OCI-LY7 (cell line): ENCODE data around the gene TECTB. TPM values are rescaled to one million over a fixed set of nuclear protein-coding genes. Genes with fewer than 3 reads are reported as not detected.

Experiments
- BruUV-seq: library from RNA; stranded (reverse); fragments of 400-500 nt; replicated peaks from 2 replicates; lab custom pipeline; 2021; lab: Mats Ljungman, UMichigan
- CTCF ChIA-PET: fragments of 300-600 bp; sonication (Branson Sonifier 250); formaldehyde crosslinking; loops from one replicate; lab custom pipeline; 2022; ENCODE audit warnings: antibody characterized with exemption; ENCODE audit not compliant: unreplicated experiment; lab: Charles Lee
- POLR2A ChIA-PET: fragments of 300-600 bp; sonication (Branson Sonifier 250); formaldehyde crosslinking; loops from one replicate; lab custom pipeline; 2022; ENCODE audit warnings: antibody characterized with exemption; lab: Charles Lee
- DNase-seq: peaks from one replicate; pipeline ENCODE4 v3.0.0-alpha.2; 2015; ENCODE audit warnings: low spot score
- H2AFZ ChIP-seq: fragments of 200-600 bp; sonication (generic), shearing (Covaris generic); 2 replicates; pipeline ENCODE4 v1.6.1; 2014; ENCODE audit warnings: mild to moderate bottlenecking, antibody characterized with exemption, low read length, moderate library complexity
- H3K27ac ChIP-seq: fragments of 200-600 bp; sonication (generic); 2 replicates; pipeline ENCODE4 v1.5.1; 2014; ENCODE audit warnings: mixed run types, low read depth, mild to moderate bottlenecking, moderate library complexity, low read length, inconsistent platforms; ENCODE audit not compliant: poor library complexity, severe bottlenecking
- H3K36me3 ChIP-seq: fragments of 200-600 bp; sonication (generic); 2 replicates; pipeline ENCODE4 v1.6.1; 2014; ENCODE audit warnings: mild to moderate bottlenecking, antibody characterized with exemption, low read length, moderate library complexity, mixed read lengths; ENCODE audit not compliant: insufficient read depth
- H3K4me1 ChIP-seq: fragments of 200-600 bp; sonication (generic); 2 replicates; pipeline ENCODE4 v1.5.1; 2014; ENCODE audit warnings: mild to moderate bottlenecking, low read length; ENCODE audit not compliant: insufficient read depth, poor library complexity, severe bottlenecking
- H3K4me2 ChIP-seq: fragments of 200-600 bp; sonication (generic); 2 replicates; pipeline ENCODE4 v1.6.1; 2014; ENCODE audit warnings: mild to moderate bottlenecking, low read length
- H3K4me3 ChIP-seq: fragments of 200-600 bp; sonication (generic); 2 replicates; pipeline ENCODE4 v1.5.1; 2014; ENCODE audit warnings: mild to moderate bottlenecking, low read depth, low read length; ENCODE audit not compliant: poor library complexity, severe bottlenecking
- H3K79me2 ChIP-seq: fragments of 200-600 bp; sonication (generic); 2 replicates; pipeline ENCODE4 v1.6.1; 2016; ENCODE audit warnings: low read depth, mild to moderate bottlenecking, low read length, moderate library complexity, mixed read lengths; ENCODE audit not compliant: insufficient read depth
- H3K9me2 ChIP-seq: fragments of 200-600 bp; sonication (generic); 2 replicates; pipeline ENCODE4 v1.6.1; 2016; ENCODE audit warnings: mild to moderate bottlenecking, low read length, mixed read lengths; ENCODE audit not compliant: insufficient read depth
- H3K9me3 ChIP-seq: fragments of 200-600 bp; sonication (generic); 2 replicates; pipeline ENCODE4 v1.6.1; 2014; ENCODE audit warnings: mild to moderate bottlenecking, mixed run types, low read length, mixed read lengths
- H4K20me1 ChIP-seq: fragments of 200-600 bp; sonication (generic); 2 replicates; pipeline ENCODE4 v1.6.1; 2014; ENCODE audit warnings: mild to moderate bottlenecking, antibody characterized with exemption, low read length, moderate library complexity, mixed read lengths; ENCODE audit not compliant: insufficient read depth
- CTCF ChIP-seq: fragments of 200-600 bp; sonication (generic); conservative IDR thresholded peaks from 2 replicates; pipeline ENCODE4 v1.5.1; 2014; ENCODE audit warnings: mild to moderate bottlenecking, antibody characterized with exemption, low read length, moderate library complexity, mixed read lengths
- EZH2phosphoT487 ChIP-seq: fragments of 200-600 bp; sonication (generic); IDR thresholded peaks from 2 replicates; pipeline ENCODE4 v1.6.1; 2018; ENCODE audit warnings: low read depth, borderline replicate concordance, mild to moderate bottlenecking, mixed run types, antibody characterized with exemption, low read length, moderate library complexity, mixed read lengths
- intact Hi-C: fragments of 100-400 bp; cut with micrococcal nuclease; formaldehyde crosslinking; loops from one replicate; pipeline ENCODE4 v1.10.0; 2022; ENCODE audit not compliant: unreplicated experiment
- total RNA-seq, 2 experiments: library from RNA; depleted of rRNA in 1 of 2; stranded (reverse); fragments of >200 nt in 1 of 2; shearing (Covaris generic) in 1 of 2; gene quantifications; 2 replicates each; pipeline ENCODE4 v1.2.3, GENCODE V29; 2014 to 2022

Gene TECTB
- total RNA-seq, 2 experiments from 2014 or later = not detected

GRCh38 chr10:112241651-112242341 is 41.4 kb upstream of the TECTB start:
- TF ChIP-seq EZH2phosphoT487 = no peak
- TF ChIP-seq CTCF = no peak
- H3K9me3 ChIP-seq = 0 out of 2 replicates have a peak, but pooled peaks cover 4% of the 10 kb centered on the region
- H2AFZ ChIP-seq = no peak overlapping the region
- POLR2A ChIA-PET = no interaction called here
- H3K9me2 ChIP-seq = no peaks in the 10 kb centered on the region
- H4K20me1 ChIP-seq = no peaks in the 10 kb centered on the region
- no peak overlapping the region for H3K27ac ChIP-seq
- H3K4me2 ChIP-seq = no peak overlapping the region
- no peak overlapping the region for H3K4me3 ChIP-seq
- no peaks in the 10 kb centered on the region for H3K4me1 ChIP-seq
- CTCF ChIA-PET = no interaction called here
- BruUV-seq = no TSS peak
- no peaks in the 10 kb centered on the region for H3K79me2 ChIP-seq
- DNase-seq = no peak
- intact Hi-C loops = no loop called here
- no peaks in the 10 kb centered on the region for H3K36me3 ChIP-seq

GRCh38 chr10:112242769-112243168 is 40.4 kb upstream of the TECTB start:
- ChIA-PET CTCF (interaction anchor here (0.6 kb wide), 1 partner anchor 486 kb away, joined by 3 read pairs; no protein-coding TSS in a partner anchor), POLR2A (no interaction called here)
- Histone ChIP-seq H3K79me2 (no peaks in the 10 kb centered on the region), H3K9me3 (0 out of 2 replicates have a peak, but pooled peaks cover 4% of the 10 kb centered on the region), H3K36me3 (no peaks in the 10 kb centered on the region), H2AFZ (no peak overlapping the region), H3K9me2 (no peaks in the 10 kb centered on the region), H3K4me3 (no peak overlapping the region), H4K20me1 (no peaks in the 10 kb centered on the region), H3K4me1 (no peaks in the 10 kb centered on the region), H3K27ac (no peak overlapping the region), H3K4me2 (no peak overlapping the region)
- intact Hi-C loops = no loop called here
- no peak for TF ChIP-seq EZH2phosphoT487
- DNase-seq = no peak
- BruUV-seq = no TSS peak

GRCh38 chr10:112243713-112244112 is 39.5 kb upstream of the TECTB start:
- no peak overlapping the region for H3K4me2 ChIP-seq
- H3K4me1 ChIP-seq = no peaks in the 10 kb centered on the region
- H3K36me3 ChIP-seq = no peaks in the 10 kb centered on the region
- no peaks in the 10 kb centered on the region for H3K9me2 ChIP-seq
- intact Hi-C loops = no loop called here
- no peak overlapping the region for H3K4me3 ChIP-seq
- ChIA-PET CTCF (no interaction called here), POLR2A (interaction anchor here (0.6 to 0.7 kb wide), 2 partner anchors 33 to 60 kb away, joined by 3 read pairs; partner anchors contain the start of gene GPAM)
- no peaks in the 10 kb centered on the region for H4K20me1 ChIP-seq
- H3K9me3 ChIP-seq = 0 out of 2 replicates have a peak, but pooled peaks cover 4% of the 10 kb centered on the region
- TF ChIP-seq CTCF = no peak
- no peak for TF ChIP-seq EZH2phosphoT487
- no peaks in the 10 kb centered on the region for H3K79me2 ChIP-seq
- H3K27ac ChIP-seq = no peak overlapping the region
- DNase-seq = no peak
- no peak overlapping the region for H2AFZ ChIP-seq
- no TSS peak for BruUV-seq
